Naive thymus-derived CD4-positive, alpha-beta T cell (primary cell): Measurements from ENCODE around the gene EIF4A2. TPM values are rescaled to one million over a fixed set of nuclear protein-coding genes. Genes with fewer than 3 reads are reported as not detected.

ENCODE experiments used
- ATAC-seq: fragments of 150-1000 bp; cut with Tn5 transposase; 2 replicates; pipeline ENCODE4 v1.10.0; 2021; ENCODE audit warnings: mild to moderate bottlenecking, moderate library complexity
- CTCF ChIA-PET: fragments of 350-600 bp; sonication (Branson Sonifier 250); formaldehyde crosslinking; loops from one replicate; lab custom pipeline; 2021; ENCODE audit warnings: antibody characterized with exemption; lab: Charles Lee
- POLR2A ChIA-PET: fragments of 350-600 bp; sonication (Branson Sonifier 250); formaldehyde crosslinking; loops from one replicate; lab custom pipeline; 2021; ENCODE audit warnings: antibody characterized with exemption, inconsistent platforms; lab: Charles Lee
- DNase-seq, 9 donors: peaks; one replicate each; pipeline versions ENCODE4 v3.0.0 to v3.0.0-alpha.2; 2020 to 2022; ENCODE audit warnings: mixed read lengths in 1 of 9
- H3K27ac ChIP-seq: one replicate; pipeline ENCODE4 v1.7.0; 2013; ENCODE audit warnings: mild to moderate bottlenecking, low read depth, low read length, moderate library complexity
- H3K27me3 ChIP-seq, 2 donors: one replicate each; pipeline ENCODE4 v1.7.0; 2013; ENCODE audit warnings: low read length in 2 of 2, mild to moderate bottlenecking in 2 of 2, moderate library complexity in 2 of 2; ENCODE audit not compliant: control insufficient read depth in 2 of 2, insufficient read depth in 2 of 2
- H3K36me3 ChIP-seq, 3 experiments: 1 replicate in 2 of 3; 2 replicates in 1 of 3; pipeline ENCODE4 v1.7.0; 2013; ENCODE audit warnings: low read length in 3 of 3, mild to moderate bottlenecking in 3 of 3, moderate library complexity in 1 of 3; ENCODE audit not compliant: insufficient read depth in 3 of 3, control insufficient read depth in 2 of 3
- H3K4me1 ChIP-seq, 2 donors: one replicate each; pipeline ENCODE4 v1.7.0; 2013; ENCODE audit warnings: low read length in 2 of 2, mild to moderate bottlenecking in 2 of 2, moderate library complexity in 1 of 2; ENCODE audit not compliant: control insufficient read depth in 2 of 2, insufficient read depth in 2 of 2
- H3K4me3 ChIP-seq: 2 replicates; pipeline ENCODE4 v1.7.0; 2013; ENCODE audit warnings: mild to moderate bottlenecking, low read length
- H3K9me3 ChIP-seq, 3 experiments: 1 replicate in 2 of 3; 2 replicates in 1 of 3; pipeline ENCODE4 v1.7.0; 2013; ENCODE audit warnings: low read length in 3 of 3; ENCODE audit not compliant: control insufficient read depth in 2 of 3
- H3K27ac Mint-ChIP-seq, 9 donors: one replicate each; pipeline ENCODE4 v1.8.0; 2020 to 2022; ENCODE audit warnings: mixed read lengths in 9 of 9, mild to moderate bottlenecking in 8 of 9, moderate library complexity in 5 of 9, inconsistent platforms in 2 of 9
- H3K27me3 Mint-ChIP-seq, 5 donors: one replicate each; pipeline ENCODE4 v1.8.0; 2021 to 2022; ENCODE audit warnings: mixed read lengths in 5 of 5, mild to moderate bottlenecking in 1 of 5
- H3K36me3 Mint-ChIP-seq, 5 donors: one replicate each; pipeline ENCODE4 v1.8.0; 2020 to 2022; ENCODE audit warnings: mixed read lengths in 5 of 5, mild to moderate bottlenecking in 3 of 5, inconsistent platforms in 1 of 5
- H3K4me1 Mint-ChIP-seq, 7 donors: one replicate each; pipeline ENCODE4 v1.8.0; 2020 to 2022; ENCODE audit warnings: mixed read lengths in 7 of 7, mild to moderate bottlenecking in 3 of 7, inconsistent platforms in 1 of 7
- H3K4me3 Mint-ChIP-seq, 10 donors: one replicate each; pipeline ENCODE4 v1.8.0; 2020 to 2022; ENCODE audit warnings: mild to moderate bottlenecking in 10 of 10, mixed read lengths in 10 of 10, moderate library complexity in 6 of 10, inconsistent platforms in 2 of 10
- H3K9me3 Mint-ChIP-seq, 11 donors: one replicate each; pipeline ENCODE4 v1.8.0; 2020 to 2022; ENCODE audit warnings: mixed read lengths in 11 of 11, mild to moderate bottlenecking in 4 of 11, inconsistent platforms in 1 of 11, moderate library complexity in 1 of 11
- intact Hi-C, 2 donors: fragments of 100-400 bp; cut with micrococcal nuclease; formaldehyde crosslinking; loops; one replicate each; pipeline ENCODE4 v1.15.1; 2023
- polyA plus RNA-seq, 2 donors: library from polyadenylated mRNA; unstranded; fragments of 300-500 nt; fragmentation: Illumina TruSeq; gene quantifications; one replicate each; pipeline ENCODE4 v1.2.3, GENCODE V29; 2021
- total RNA-seq, 6 experiments: library from RNA in 5 of 6; stranded (reverse) in 5 of 6; gene quantifications; 1 replicate in 5 of 6; 2 replicates in 1 of 6; pipeline ENCODE4 v1.2.3 and lab custom pipeline; 2021 to 2026

Gene EIF4A2
- total and polyA plus RNA-seq, 7 experiments from 2014 or later, result 237 to 804 (median 626) TPM

DNA sequence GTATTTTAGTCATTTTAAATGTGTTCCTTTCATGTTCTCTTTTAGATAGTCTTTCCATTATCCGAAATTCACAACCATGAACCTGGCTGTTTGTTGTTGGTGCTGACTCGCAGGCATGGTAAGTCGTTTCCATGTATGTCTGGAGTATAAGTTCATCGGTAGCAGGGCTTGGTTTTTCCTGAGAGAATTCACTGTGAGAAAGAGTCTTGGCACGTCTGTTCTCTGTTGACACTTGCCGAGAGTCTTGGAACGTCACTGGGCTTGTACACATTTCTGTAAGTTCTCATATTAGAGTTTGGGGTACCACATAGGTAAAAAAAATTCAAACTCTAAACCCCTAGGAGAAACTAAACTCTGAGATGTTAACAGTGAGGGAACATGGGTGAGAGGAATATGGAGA, 29.4 kb upstream of the EIF4A2 start:
- peaks cover 0 to 10% (median 7%) of the 10 kb centered on the region in 5 donors for H3K27me3 Mint-ChIP-seq
- no peaks in the 10 kb centered on the region for H3K36me3 ChIP-seq
- H3K36me3 Mint-ChIP-seq, result no peaks in the 10 kb centered on the region
- H3K4me1 Mint-ChIP-seq, result peaks cover 0 to 4% (median 0%) of the 10 kb centered on the region in 7 donors
- H3K27me3 ChIP-seq, result no peaks in the 10 kb centered on the region
- ChIA-PET POLR2A (interaction anchor here (0.6 kb wide), 1 partner anchor 23 kb away, joined by 3 read pairs; no protein-coding TSS in a partner anchor), CTCF (no interaction called here)
- H3K9me3 ChIP-seq, result no peaks in the 10 kb centered on the region
- intact Hi-C loops, result no loop called here
- no peak overlapping the region for H3K4me3 ChIP-seq
- no peak overlapping the region for H3K4me3 Mint-ChIP-seq
- H3K9me3 Mint-ChIP-seq, result no peaks in the 10 kb centered on the region
- H3K27ac ChIP-seq, result no peak overlapping the region
- ATAC-seq, result no peak
- no peak for DNase-seq
- H3K4me1 ChIP-seq, result no peaks in the 10 kb centered on the region
- H3K27ac Mint-ChIP-seq, result peak overlapping the region in 1 of 9 donors; percentile 47

DNA sequence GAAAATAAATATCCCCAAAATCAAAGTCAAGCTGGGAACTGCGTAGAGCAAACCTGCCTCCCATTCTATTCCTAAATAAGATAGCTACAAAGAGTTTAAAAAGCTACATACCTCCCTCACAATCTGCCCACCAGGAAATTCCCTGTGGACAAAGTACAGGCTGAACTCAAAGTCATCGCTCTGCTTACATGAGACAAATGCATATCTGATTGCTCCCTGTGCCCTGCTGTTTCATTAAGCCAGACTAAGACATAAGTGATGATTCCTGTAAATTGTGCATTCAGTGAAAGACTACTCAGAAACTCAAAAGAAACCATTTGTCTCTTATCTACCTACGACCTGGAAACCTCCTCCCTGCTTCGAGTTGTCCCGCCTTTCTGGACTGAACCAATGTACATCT, 28.5 kb upstream of the EIF4A2 start:
- CTCF ChIA-PET, result no interaction called here
- Mint-ChIP-seq H3K9me3 (no peaks in the 10 kb centered on the region), H3K36me3 (no peaks in the 10 kb centered on the region), H3K27me3 (peaks cover 0 to 10% (median 7%) of the 10 kb centered on the region in 5 donors), H3K4me1 (peaks cover 0 to 4% (median 0%) of the 10 kb centered on the region in 7 donors), H3K27ac (no peak overlapping the region), H3K4me3 (no peak overlapping the region)
- intact Hi-C loops, result no loop called here
- no peaks in the 10 kb centered on the region for H3K27me3 ChIP-seq
- H3K4me3 ChIP-seq, result no peak overlapping the region
- no peak for ATAC-seq
- H3K9me3 ChIP-seq, result no peaks in the 10 kb centered on the region
- POLR2A ChIA-PET, result no interaction called here
- no peak for DNase-seq
- H3K36me3 ChIP-seq, result no peaks in the 10 kb centered on the region
- H3K27ac ChIP-seq, result no peak overlapping the region
- no peaks in the 10 kb centered on the region for H3K4me1 ChIP-seq

DNA sequence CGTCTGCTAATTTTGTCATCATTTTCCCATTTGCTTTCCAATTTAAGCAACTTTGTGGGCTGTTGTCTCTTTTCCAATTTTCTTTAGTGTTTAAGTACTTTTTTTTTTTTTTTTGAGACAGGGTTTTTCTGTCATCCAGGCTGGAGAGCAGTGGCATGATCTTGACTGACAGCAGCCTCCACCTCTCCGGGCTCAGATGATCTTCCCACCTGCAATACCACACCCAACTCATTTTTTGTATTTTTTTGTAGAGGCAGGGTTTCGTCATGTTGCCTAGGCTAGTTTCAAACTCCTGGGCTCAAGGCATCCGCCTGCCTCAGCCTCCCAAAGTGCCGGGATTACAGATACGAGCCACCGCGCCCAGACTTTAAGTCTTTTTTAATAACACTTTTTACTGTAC, 26.2 kb upstream of the EIF4A2 start:
- Mint-ChIP-seq H3K36me3 (no peaks in the 10 kb centered on the region), H3K9me3 (no peaks in the 10 kb centered on the region), H3K4me1 (peaks cover 0 to 4% (median 0%) of the 10 kb centered on the region in 7 donors), H3K27me3 (peaks cover 0 to 10% (median 7%) of the 10 kb centered on the region in 5 donors), H3K27ac (no peak overlapping the region), H3K4me3 (no peak overlapping the region)
- H3K27me3 ChIP-seq, result no peaks in the 10 kb centered on the region
- no peaks in the 10 kb centered on the region for H3K9me3 ChIP-seq
- ATAC-seq, result no peak
- H3K4me3 ChIP-seq, result no peak overlapping the region
- intact Hi-C loops, result no loop called here
- DNase-seq, result no peak
- no peaks in the 10 kb centered on the region for H3K36me3 ChIP-seq
- no peaks in the 10 kb centered on the region for H3K4me1 ChIP-seq
- POLR2A ChIA-PET, result no interaction called here
- H3K27ac ChIP-seq, result no peak overlapping the region
- CTCF ChIA-PET, result no interaction called here

DNA sequence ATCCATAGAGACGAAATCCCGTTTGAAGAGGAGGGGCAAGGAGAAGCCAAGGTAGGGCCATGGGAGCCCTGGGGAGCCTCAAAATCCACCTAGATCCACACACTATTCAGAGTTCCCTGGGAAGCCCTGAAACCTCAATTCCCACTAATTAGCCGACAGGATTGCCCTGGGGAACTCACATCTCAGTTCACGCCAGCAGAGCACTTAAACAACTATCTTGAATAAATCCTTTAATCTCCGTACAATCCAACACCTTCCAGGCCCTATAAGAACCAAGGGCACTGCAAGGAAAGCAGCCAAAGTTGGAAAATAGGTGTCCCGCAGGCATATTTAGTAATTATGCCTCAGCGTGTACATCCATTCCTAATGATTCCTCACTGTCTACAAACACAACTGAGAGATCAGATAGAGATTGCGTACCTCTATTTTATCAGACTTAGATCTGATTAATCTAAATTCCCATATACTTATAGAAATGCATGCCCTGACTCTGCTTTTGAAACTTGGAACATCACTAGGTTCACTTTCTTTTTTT, 25.6 kb upstream of the EIF4A2 start:
- Histone ChIP-seq H3K9me3 (no peaks in the 10 kb centered on the region), H3K4me3 (no peak overlapping the region), H3K4me1 (no peaks in the 10 kb centered on the region), H3K27ac (no peak overlapping the region), H3K36me3 (no peaks in the 10 kb centered on the region), H3K27me3 (no peaks in the 10 kb centered on the region)
- no peak for ATAC-seq
- Mint-ChIP-seq H3K4me1 (peaks cover 0 to 4% (median 0%) of the 10 kb centered on the region in 7 donors), H3K36me3 (no peaks in the 10 kb centered on the region), H3K4me3 (no peak overlapping the region), H3K27ac (no peak overlapping the region), H3K9me3 (no peaks in the 10 kb centered on the region), H3K27me3 (peaks cover 0 to 10% (median 7%) of the 10 kb centered on the region in 5 donors)
- CTCF ChIA-PET, result no interaction called here
- POLR2A ChIA-PET, result no interaction called here
- intact Hi-C loops, result no loop called here
- no peak for DNase-seq

DNA sequence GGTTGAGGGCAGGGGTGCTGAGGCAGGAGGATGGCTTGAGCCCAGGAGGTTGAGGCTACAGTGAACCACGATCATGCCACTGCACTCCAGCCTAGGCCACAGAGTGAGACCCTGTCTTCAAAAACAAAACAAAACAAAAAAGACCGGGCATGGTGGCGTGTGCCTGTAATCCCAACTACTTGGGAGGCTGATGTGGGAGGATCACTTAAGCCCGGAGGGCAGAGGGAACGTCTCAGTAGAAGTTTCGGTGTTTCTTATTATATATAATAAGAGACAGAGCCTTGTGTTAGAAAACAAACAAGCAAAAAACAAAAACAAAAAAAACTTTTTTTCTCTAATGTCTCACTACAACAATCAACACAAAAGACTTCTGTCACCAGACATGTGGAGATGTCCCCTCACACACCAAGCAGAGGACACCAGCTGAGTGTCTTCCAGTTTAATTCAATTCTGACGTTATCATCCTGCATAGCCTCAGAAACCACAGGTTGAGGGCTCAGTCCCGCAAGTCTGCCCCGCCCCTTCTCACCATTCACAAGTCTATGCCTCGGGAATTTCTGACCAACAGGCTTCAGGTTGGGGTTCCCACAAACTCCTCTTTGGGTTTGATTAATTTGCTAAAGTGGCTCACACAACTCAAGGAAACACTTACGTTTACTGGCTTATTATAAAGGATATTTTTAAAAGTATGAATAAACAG, 24.0 kb upstream of the EIF4A2 start:
- Mint-ChIP-seq H3K36me3 (no peaks in the 10 kb centered on the region), H3K27ac (no peak overlapping the region), H3K4me1 (peaks cover 0 to 3% (median 0%) of the 10 kb centered on the region in 7 donors), H3K4me3 (no peak overlapping the region), H3K9me3 (no peaks in the 10 kb centered on the region), H3K27me3 (peaks cover 0 to 10% (median 0%) of the 10 kb centered on the region in 5 donors)
- CTCF ChIA-PET, result no interaction called here
- H3K9me3 ChIP-seq, result no peaks in the 10 kb centered on the region
- intact Hi-C loops, result no loop called here
- POLR2A ChIA-PET, result no interaction called here
- H3K27ac ChIP-seq, result no peak overlapping the region
- no peaks in the 10 kb centered on the region for H3K27me3 ChIP-seq
- no peaks in the 10 kb centered on the region for H3K4me1 ChIP-seq
- DNase-seq, result no peak
- H3K36me3 ChIP-seq, result no peaks in the 10 kb centered on the region
- no peak for ATAC-seq
- H3K4me3 ChIP-seq, result no peak overlapping the region

DNA sequence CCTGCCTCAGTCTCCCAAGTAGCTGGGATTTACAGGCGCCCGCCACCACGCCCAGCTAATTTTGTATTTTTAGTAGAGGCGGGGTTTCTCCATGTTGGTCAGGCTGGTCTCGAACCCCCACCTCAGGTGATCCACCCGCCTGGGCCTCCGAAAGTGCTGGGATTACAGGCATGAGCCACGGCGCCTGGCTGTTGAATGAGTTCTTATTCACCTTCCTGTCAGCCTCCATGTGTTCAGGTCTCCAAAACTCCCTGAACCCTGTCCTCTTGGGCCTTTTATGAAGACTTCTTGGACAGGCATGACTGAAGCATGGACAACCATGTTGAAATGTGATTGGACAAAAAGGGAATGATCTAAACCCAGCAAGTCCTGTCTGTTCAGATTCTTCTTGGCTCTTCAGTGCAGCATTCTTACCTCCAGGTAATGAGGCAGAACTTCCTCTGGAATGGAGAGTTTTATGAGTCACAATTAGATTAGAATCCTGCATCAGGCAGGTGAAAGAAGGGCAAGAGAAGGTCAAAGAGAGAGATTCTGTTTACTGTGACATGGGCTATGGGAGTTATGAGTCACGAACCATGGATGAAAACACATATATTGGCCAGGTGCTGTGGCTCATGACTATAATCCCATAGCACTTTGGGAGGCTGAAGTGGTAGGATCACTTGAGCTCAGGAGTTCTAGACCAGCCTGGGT, 23.1 kb upstream of the EIF4A2 start:
- H3K9me3 ChIP-seq, result no peaks in the 10 kb centered on the region
- intact Hi-C loops, result no loop called here
- no peak overlapping the region for H3K27ac ChIP-seq
- Mint-ChIP-seq H3K4me3 (no peak overlapping the region), H3K9me3 (peaks cover 0 to 2% (median 0%) of the 10 kb centered on the region in 11 donors), H3K36me3 (peaks cover 0 to 4% (median 0%) of the 10 kb centered on the region in 5 donors), H3K27me3 (peaks cover 0 to 10% (median 0%) of the 10 kb centered on the region in 5 donors), H3K27ac (no peak overlapping the region), H3K4me1 (peaks cover 0 to 3% (median 0%) of the 10 kb centered on the region in 7 donors)
- no peak overlapping the region for H3K4me3 ChIP-seq
- no peaks in the 10 kb centered on the region for H3K27me3 ChIP-seq
- no peak for ATAC-seq
- H3K36me3 ChIP-seq, result no peaks in the 10 kb centered on the region
- CTCF ChIA-PET, result no interaction called here
- no peaks in the 10 kb centered on the region for H3K4me1 ChIP-seq
- DNase-seq, result no peak
- POLR2A ChIA-PET, result no interaction called here
